GM21447 (cell line): ENCODE measurements around the gene DNLZ.
"Not testable (repeated sequence)": the region's sequence is repeated elsewhere in the genome, so short reads cannot be mapped to it uniquely, and the experiment has no call there.

Source experiments
- ATAC-seq: cut with Tn5 transposase; IDR thresholded peaks from one replicate; pipeline ENCODE4 v1.9.1; 2021; ENCODE audit not compliant: unreplicated experiment

Gene DNLZ

DNA sequence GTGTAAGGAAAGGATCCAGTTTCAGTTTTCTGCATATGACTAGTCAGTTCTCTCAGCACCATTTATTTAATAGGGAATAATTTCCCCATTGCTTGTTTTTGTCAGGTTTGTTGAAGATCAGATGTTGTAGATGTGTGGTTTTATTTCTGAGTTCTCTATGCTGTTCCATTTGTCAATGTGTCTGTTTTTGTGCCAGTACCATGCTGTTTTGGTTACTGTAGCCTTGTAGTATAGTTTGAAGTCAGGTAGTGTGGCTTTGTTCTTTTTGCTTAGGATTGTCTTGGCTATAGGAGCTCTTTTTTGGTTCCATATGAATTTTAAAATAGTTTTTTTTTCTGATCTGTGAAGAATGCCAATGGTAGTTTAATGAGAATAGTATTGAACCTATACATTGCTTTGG is 42.6 kb downstream of the DNLZ start:
- not testable (repeated sequence) for ATAC-seq

GRCh38 chr9:136319955-136320354 is 43.6 kb downstream of the DNLZ start:
- not testable (repeated sequence) for ATAC-seq

DNA sequence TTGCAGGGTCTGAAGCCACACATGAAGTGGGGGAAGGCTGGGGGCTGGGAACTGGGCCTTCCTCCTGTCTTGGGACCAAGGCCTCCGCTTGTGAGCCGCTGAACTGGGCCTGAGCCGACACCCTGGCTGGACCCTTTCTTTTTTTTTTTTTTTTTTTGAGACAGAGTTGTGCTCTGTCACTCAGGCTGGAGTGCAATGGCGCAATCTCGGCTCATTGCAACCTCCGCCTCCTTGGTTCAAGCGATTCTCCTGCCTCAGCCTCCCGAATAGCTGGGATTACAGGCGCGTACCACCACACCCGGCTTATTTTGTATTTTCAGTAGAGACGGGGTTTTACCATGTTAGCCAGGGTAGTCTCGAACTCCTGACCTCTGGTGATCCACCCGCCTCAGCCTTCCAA is 44.3 kb downstream of the DNLZ start:
- not testable (repeated sequence) for ATAC-seq

GRCh38 chr9:136318776-136319241 is 44.7 kb downstream of the DNLZ start:
- no peak for ATAC-seq

DNA sequence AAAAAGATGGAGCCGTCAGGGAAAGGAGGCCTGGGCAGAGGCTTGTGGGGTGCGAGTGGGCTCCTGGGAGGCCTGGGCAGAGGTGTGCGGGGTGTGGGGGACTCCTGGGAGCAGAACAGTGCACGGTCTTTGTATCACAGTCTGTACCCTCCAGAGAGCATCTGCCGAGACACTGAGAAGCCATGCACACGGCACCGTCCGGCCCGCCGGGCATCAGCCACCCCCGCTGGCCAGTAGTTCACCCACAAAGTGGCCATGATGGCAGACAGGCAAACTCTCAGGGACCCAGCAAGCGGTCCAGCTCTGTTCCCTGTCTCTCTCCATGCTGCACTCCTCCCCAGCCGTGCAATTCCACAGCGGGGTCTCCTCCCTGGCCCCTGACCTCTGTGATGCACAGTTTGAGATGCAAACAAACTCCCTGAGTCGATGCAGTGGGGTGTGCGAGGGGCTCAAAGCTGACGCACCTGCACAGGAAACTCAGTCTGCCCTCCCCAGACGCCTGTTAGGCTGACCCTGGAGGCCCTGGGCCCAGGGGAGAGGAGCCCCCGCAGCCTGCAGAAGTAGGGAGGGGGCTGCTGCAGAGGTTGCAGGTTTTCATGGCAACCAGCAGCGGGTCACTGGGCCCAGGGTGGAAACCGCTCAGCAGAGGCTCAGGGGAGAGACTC is 45.3 kb downstream of the DNLZ start:
- ATAC-seq, result no peak

DNA sequence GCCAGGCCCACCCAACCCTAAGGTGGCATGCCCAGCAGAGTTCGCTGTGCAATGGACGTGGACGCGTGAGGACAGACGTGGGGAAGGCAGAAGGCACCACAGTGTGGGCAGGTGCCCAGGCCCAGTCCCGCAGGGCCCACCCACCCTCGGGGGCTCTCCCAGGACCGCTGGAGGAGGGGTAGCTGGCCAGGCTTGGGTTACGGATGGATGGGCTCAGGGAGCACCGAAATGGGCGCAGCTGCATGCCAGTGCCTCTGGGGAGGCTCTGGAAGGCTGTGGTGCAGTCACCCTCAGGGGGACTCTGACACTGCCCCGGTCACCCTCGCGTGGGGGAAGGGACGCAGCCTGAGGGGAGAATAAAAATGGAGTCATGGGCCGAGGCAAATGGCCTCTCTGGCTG is 45.8 kb downstream of the DNLZ start:
- ATAC-seq, result no peak

DNA sequence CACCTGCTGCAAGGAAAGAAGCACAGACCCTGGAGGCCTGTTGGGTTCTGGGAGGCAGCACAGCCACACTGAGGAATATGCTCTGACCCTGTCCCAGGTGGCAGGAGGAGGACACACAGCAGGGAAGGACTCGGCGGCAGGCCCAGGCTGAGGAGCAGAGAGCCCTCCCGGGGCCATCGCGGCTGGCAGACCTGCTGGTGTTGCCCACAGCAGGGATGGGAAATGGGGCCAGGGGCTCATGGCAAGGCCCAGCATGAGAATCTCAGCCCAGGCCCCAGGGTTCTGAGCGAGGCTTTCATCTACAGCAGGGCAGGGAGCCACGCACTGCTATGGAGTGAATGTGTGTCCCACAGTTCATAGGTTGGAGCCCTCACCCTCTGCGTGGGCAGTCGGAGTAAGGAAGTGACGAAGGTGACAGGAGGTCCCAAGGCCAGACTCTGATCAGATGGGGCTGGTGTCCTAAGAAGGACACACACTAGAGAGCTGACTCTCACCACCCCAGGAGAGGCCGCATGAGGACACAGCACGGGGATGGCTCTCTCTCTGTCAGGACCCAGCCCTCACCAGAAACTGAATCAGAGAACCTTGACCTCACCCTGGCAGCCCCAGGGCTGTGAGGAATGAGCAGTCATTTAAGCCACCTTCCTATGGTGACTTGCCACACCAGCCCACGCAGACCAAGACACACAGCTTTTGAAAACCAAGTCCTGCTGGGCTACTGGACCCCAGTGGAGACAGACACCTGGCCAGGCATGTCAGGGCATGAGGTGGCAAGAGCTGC is 46.5 kb downstream of the DNLZ start:
- ATAC-seq, result no peak

- ATAC-seq, result no peak
Observed at GRCh38 chr9:136316271-136316751, 47.2 kb downstream of the DNLZ start.

GRCh38 chr9:136314944-136315343 is 48.6 kb downstream of the DNLZ start:
- ATAC-seq, result no peak

DNA sequence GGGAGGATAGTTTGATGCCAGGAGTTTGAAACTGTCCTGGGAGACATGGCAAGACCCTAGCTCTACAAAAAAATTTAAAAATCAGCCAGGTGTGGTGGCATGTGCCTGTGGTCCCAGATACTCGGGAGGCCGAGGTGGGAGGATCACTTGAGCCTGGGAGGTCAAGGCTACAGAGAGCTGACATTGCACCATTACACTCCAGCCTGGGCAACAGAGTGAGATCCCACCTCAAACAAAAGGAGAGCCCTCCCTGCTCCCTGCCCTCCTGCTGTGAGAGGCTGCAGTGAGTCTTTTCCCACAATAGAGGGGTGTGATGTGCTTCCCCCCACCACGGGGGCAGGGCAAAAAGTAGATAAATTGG is 49.5 kb downstream of the DNLZ start:
- no peak for ATAC-seq

DNA sequence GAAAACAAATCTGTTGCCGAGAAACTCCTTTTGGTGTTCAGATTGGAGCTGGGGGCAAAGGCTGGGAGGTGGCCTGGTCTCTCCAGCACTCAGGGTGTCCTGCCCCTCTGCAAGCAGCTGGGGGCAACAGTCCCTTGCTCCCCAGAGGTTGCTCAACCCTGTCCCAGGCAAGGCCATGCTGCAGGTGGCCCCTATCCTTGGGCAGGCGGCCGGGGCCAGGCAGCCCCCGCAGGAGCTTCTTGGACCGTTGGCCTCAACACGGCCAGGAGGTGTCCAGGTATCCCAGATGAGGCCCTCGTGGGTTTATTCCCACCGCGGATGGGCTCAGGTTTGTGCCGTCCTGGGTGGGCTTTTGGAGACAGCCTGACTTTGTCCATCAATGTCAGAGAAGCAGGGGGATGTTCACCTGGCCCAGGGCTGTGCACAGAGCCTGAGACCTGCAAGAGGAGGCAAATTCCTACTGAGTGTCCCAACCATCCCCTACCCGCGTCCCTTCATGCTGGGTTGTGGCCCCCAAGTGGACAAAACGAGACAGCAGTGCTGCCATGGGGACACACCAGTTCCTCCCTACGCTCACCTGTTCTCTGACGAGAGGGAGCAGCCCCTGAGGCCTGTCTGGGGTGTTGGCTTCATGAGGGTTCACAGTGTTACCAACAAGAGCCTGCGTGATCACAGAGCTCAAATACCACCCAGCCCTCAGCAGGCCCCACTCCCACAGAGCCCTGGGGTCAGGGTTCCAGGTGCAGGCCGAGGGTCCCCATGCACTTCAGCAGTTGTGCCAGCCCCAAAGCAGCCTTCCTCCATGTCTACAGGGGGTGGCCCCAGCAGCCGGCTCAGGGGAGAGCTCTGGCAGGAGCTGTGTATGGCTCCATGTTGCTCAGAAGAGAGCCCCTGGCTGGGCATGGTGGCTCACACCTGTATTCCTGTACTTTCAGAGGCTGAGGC is 50.2 kb downstream of the DNLZ start:
- no peak for ATAC-seq

- no peak for ATAC-seq
Observed at GRCh38 chr9:136312436-136312835, 51.1 kb downstream of the DNLZ start.

GRCh38 chr9:136312009-136312375 is 51.6 kb downstream of the DNLZ start:
- ATAC-seq, result no peak

DNA sequence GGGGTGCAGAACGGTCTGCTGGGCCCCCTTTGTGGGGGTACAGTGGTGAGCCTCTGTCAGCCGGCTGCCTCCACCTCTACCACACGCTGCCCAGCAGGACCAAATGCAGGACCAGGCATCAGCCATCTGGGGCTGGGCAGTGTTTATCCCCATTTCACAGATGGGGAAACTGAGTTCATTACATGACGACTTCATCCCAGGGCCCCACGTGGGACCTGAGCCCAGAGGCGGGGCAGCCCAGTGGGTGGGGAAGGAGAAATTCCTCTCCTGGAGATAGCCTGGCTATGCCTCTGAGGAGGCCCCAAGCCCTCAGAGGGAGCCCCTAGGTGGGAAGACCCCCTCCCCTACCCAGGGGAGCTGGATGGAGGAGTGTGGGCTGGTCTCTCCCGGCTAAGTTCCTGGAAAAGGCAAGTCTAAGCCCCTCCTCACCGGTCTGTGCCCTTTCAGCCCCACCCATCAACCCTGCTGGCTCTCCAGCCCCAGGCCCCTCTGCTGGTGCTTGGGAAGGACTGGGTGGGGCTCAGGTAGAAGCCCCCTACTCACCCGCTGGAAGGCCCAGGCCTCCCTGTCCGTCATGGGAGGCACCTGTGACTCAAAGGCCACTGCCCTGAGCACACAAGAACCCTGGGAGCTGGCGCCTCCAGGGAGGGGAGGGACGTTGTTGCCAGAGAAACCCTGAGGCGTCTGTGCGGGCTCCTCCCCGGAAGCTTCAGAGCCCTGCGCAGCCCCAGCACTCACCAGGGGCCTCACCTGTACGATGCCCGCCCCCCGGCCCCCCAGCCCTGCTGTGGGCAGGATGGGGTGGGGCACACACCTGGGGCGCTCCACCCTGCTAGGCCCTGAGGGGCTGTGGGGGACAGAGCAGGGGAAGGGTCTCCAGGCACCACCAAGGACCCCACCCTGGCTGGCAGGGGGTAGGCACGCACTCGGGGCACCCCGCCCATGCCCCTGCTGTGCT is 52.2 kb downstream of the DNLZ start:
- ATAC-seq, result no peak

DNA sequence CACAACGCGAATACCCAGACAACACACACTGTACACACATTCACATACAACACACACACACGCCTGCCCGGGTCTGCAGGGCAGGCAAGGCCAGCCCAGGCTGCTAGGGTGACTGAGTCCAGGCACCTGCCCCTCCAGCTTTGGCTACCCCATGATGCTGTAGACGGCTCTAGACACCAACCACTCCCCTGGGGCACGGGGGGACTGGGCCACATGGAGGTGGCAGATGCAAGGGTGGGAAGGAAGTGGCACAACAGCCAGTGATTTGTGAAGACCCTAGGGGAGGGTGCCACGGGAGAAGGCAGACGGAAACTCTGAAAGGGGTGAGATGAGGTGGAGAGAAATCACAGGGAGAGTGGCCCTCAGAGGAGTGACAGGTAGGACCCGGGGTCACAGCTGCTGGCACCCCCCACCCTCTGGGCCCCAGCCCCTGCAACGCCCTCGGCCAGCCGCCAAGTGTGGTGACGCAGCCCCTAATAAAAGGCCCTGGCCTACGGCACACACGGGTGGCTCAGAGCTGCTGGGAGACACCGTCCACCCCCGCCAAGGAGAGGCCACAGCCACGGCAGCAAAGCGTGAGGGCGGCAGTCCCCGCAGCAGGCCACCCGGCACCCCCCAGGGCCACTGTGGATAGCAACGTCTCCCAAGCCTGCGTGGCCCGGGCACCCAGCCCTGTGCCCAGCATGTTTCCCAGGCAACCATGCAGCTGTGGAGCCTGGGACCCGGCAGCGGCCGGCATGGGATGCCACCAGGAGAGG is 53.1 kb downstream of the DNLZ start:
- ATAC-seq, result no peak

GRCh38 chr9:136309806-136310220 is 53.7 kb downstream of the DNLZ start:
- ATAC-seq, result no peak
